ENCODE data around the gene SLC6A18. TPM values are rescaled to one million over a fixed set of nuclear protein-coding genes. Genes with fewer than 3 reads are reported as not detected.

Gene SLC6A18
- polyA plus RNA-seq, 1 donor (not counting 4 experiments of a cell fraction or from before 2014, with no cell fraction given), result not detected

- H2AFZ ChIP-seq (ENCODE audit: control insufficient read depth, low read length), result no peak overlapping the region
- H3K27ac ChIP-seq (ENCODE audit: control insufficient read depth, insufficient read depth, low read length), result no peak overlapping the region
- dilution Hi-C loops (cut with MboI; ENCODE audit: extremely low pct_ligation_motif_present, low sequenced_read_pairs), result no loop called here
- no peaks in the 10 kb centered on the region for H3K36me3 ChIP-seq (ENCODE audit: control insufficient read depth in 2 of 2, extremely low read depth in 1 of 2, insufficient read depth in 2 of 2, low read length in 2 of 2)
- no peaks in the 10 kb centered on the region for H3K79me2 ChIP-seq (ENCODE audit: control insufficient read depth, insufficient read depth, low read length)
- TF ChIP-seq CTCF (optimal IDR thresholded peaks at IDR 0.05 in 1 of 3, IDR thresholded peaks at IDR 0.05 in 1 of 3, conservative IDR thresholded peaks at IDR 0.05 in 1 of 3; ENCODE audit: extremely low read depth in 1 of 3, insufficient read depth in 2 of 3, low read length in 3 of 3) (no peak), EZH2 (IDR thresholded peaks at IDR 0.05; ENCODE audit: low read length) (no peak)
- no peak overlapping the region for H3K4me3 ChIP-seq (ENCODE audit: control insufficient read depth in 2 of 3, extremely low read depth in 1 of 3, insufficient read depth in 2 of 3, low read depth in 1 of 3, low read length in 3 of 3)
- H3K4me1 ChIP-seq (ENCODE audit: control insufficient read depth, extremely low read depth, insufficient read depth, low read length), result no peaks in the 10 kb centered on the region
- H3K4me2 ChIP-seq (ENCODE audit: control insufficient read depth, extremely low read depth, insufficient read depth, low read depth, low read length), result no peak overlapping the region
- FAIRE-seq (no peak), DNase-seq (ENCODE audit: low read depth, low spot score) (no peak)
- no peak overlapping the region for H3K9ac ChIP-seq (ENCODE audit: control insufficient read depth, extremely low read depth, insufficient read depth, low read length)
- peaks cover 8% of the 10 kb centered on the region for H3K9me3 ChIP-seq (ENCODE audit: control insufficient read depth, low read depth, low read length)
- no peaks in the 10 kb centered on the region for H4K20me1 ChIP-seq (ENCODE audit: control insufficient read depth, extremely low read depth, insufficient read depth, low read length)
- H3K27me3 ChIP-seq (ENCODE audit: control insufficient read depth, extremely low read depth, insufficient read depth, low read length), result no peaks in the 10 kb centered on the region
- no peaks in the 10 kb centered on the region for H3K9me1 ChIP-seq (ENCODE audit: control insufficient read depth, extremely low read depth, insufficient read depth, low read length)
These were observed 55.2 kb downstream of the SLC6A18 start for GRCh38 chr5:1280177-1281037.

GRCh38 chr5:1281038-1281882 is 56.1 kb downstream of the SLC6A18 start:
- dilution Hi-C loops (cut with MboI; ENCODE audit: extremely low pct_ligation_motif_present, low sequenced_read_pairs), result no loop called here
- Histone ChIP-seq H3K36me3 (ENCODE audit: control insufficient read depth in 2 of 2, extremely low read depth in 1 of 2, insufficient read depth in 2 of 2, low read length in 2 of 2) (no peaks in the 10 kb centered on the region), H3K4me2 (ENCODE audit: control insufficient read depth, extremely low read depth, insufficient read depth, low read depth, low read length) (no peak overlapping the region), H3K9ac (ENCODE audit: control insufficient read depth, extremely low read depth, insufficient read depth, low read length) (no peak overlapping the region), H3K9me3 (ENCODE audit: control insufficient read depth, low read depth, low read length) (peaks cover 8% of the 10 kb centered on the region), H3K4me1 (ENCODE audit: control insufficient read depth, extremely low read depth, insufficient read depth, low read length) (no peaks in the 10 kb centered on the region), H3K79me2 (ENCODE audit: control insufficient read depth, insufficient read depth, low read length) (no peaks in the 10 kb centered on the region), H3K27ac (ENCODE audit: control insufficient read depth, insufficient read depth, low read length) (no peak overlapping the region), H3K4me3 (ENCODE audit: control insufficient read depth in 2 of 3, extremely low read depth in 1 of 3, insufficient read depth in 2 of 3, low read depth in 1 of 3, low read length in 3 of 3) (no peak overlapping the region), H2AFZ (ENCODE audit: control insufficient read depth, low read length) (no peak overlapping the region), H4K20me1 (ENCODE audit: control insufficient read depth, extremely low read depth, insufficient read depth, low read length) (no peaks in the 10 kb centered on the region), H3K9me1 (ENCODE audit: control insufficient read depth, extremely low read depth, insufficient read depth, low read length) (no peaks in the 10 kb centered on the region), H3K27me3 (ENCODE audit: control insufficient read depth, extremely low read depth, insufficient read depth, low read length) (no peaks in the 10 kb centered on the region)
- no peak for TF ChIP-seq CTCF (optimal IDR thresholded peaks at IDR 0.05 in 1 of 3, IDR thresholded peaks at IDR 0.05 in 1 of 3, conservative IDR thresholded peaks at IDR 0.05 in 1 of 3; ENCODE audit: extremely low read depth in 1 of 3, insufficient read depth in 2 of 3, low read length in 3 of 3)
- TF ChIP-seq EZH2 (IDR thresholded peaks at IDR 0.05; ENCODE audit: low read length), result no peak
- no peak for FAIRE-seq
- no peak for DNase-seq (ENCODE audit: low read depth, low spot score)
